Activated CD4-positive, alpha-beta T cell treated with anti-CD3 and anti-CD28 coated beads for 48 hours (primary cell): ENCODE results near the gene KIF6.

Source experiments
- DNase-seq: peaks from one replicate; pipeline ENCODE4 v3.0.0-alpha.2; 2020

KIF6 gene

GRCh38 chr6:39440039-39440426, 285.2 kb downstream of the KIF6 start:
- DNase-seq: no peak

GRCh38 chr6:39439342-39440038, 285.7 kb downstream of the KIF6 start:
- DNase-seq: no peak

- no peak for DNase-seq
Observed at GRCh38 chr6:39433630-39434029, 291.6 kb downstream of the KIF6 start.

- no peak for DNase-seq
Observed at GRCh38 chr6:39432330-39433025, 292.7 kb downstream of the KIF6 start.

- DNase-seq: peak; percentile 9
Observed at GRCh38 chr6:39430871-39431523, 294.2 kb downstream of the KIF6 start.

- DNase-seq: no peak
Observed at GRCh38 chr6:39430446-39430845, 294.8 kb downstream of the KIF6 start.

GRCh38 chr6:39428816-39429215, 296.4 kb downstream of the KIF6 start:
- no peak for DNase-seq

- DNase-seq: no peak
Observed at GRCh38 chr6:39428152-39428551, 297.1 kb downstream of the KIF6 start.

- DNase-seq: no peak
Observed at GRCh38 chr6:39426073-39426456, 299.1 kb downstream of the KIF6 start.

GRCh38 chr6:39425346-39426072, 299.7 kb downstream of the KIF6 start:
- DNase-seq: no peak

GRCh38 chr6:39424831-39425230, 300.4 kb downstream of the KIF6 start:
- no peak for DNase-seq

- no peak for DNase-seq
Observed at GRCh38 chr6:39422238-39422637, 303.0 kb downstream of the KIF6 start.

- DNase-seq: no peak
Observed at GRCh38 chr6:39421383-39422225, 303.6 kb downstream of the KIF6 start.

- no peak for DNase-seq
Observed at GRCh38 chr6:39420300-39421265, 304.6 kb downstream of the KIF6 start.

GRCh38 chr6:39419607-39420006, 305.6 kb downstream of the KIF6 start:
- DNase-seq: no peak

GRCh38 chr6:39417440-39417839, 307.8 kb downstream of the KIF6 start:
- no peak for DNase-seq

GRCh38 chr6:39416728-39417127, 308.5 kb downstream of the KIF6 start:
- DNase-seq: no peak

- no peak for DNase-seq
Observed at GRCh38 chr6:39416026-39416425, 309.2 kb downstream of the KIF6 start.

GRCh38 chr6:39415482-39415881, 309.7 kb downstream of the KIF6 start:
- no peak for DNase-seq

GRCh38 chr6:39411465-39411864, 313.7 kb downstream of the KIF6 start:
- DNase-seq: no peak

- DNase-seq: no peak
Observed at GRCh38 chr6:39411001-39411400, 314.2 kb downstream of the KIF6 start.
